HCT116 (cell line): Measurements from ENCODE around the gene GABRG2. TPM values are rescaled to one million over a fixed set of nuclear protein-coding genes. Genes with fewer than 3 reads are reported as not detected.

ENCODE experiments used
- ATAC-seq: fragments of 200-7000 bp; cut with Tn5 transposase; 2 replicates; pipeline ENCODE4 v1.9.1; 2020; ENCODE audit warnings: mild to moderate bottlenecking, moderate library complexity
- BruUV-seq: library from RNA; stranded (reverse); fragments of 400-500 nt; replicated peaks from 2 replicates; lab custom pipeline; 2021; lab: Mats Ljungman, UMichigan
- CTCF ChIA-PET: fragments of 300-600 bp; sonication (Branson Sonifier 250); formaldehyde crosslinking; loops from one replicate; lab custom pipeline; 2021; ENCODE audit warnings: antibody characterized with exemption; lab: Charles Lee
- POLR2A ChIA-PET: fragments of 300-600, 350-600 bp; sonication (Branson Sonifier 250); formaldehyde crosslinking; loops from one replicate; lab custom pipeline; 2021; ENCODE audit warnings: antibody characterized with exemption; lab: Charles Lee
- RAD21 ChIA-PET, 2 experiments: fragments of 300-600 bp; sonication (Branson Sonifier 250); formaldehyde crosslinking; loops; one replicate each; lab custom pipeline; 2023; ENCODE audit warnings: low total read pairs in 2 of 2; ENCODE audit not compliant: uncharacterized antibody in 2 of 2, unreplicated experiment in 2 of 2, low non-redundant PET in 1 of 2; lab: Charles Lee
- DNase-seq: peaks from one replicate; pipeline ENCODE4 v3.0.0-alpha.2; 2010; ENCODE audit warnings: low read depth, low spot score
- H2AFZ ChIP-seq: fragments of 200-600 bp; shearing (Covaris generic), sonication (generic); 2 replicates; pipeline ENCODE4 v1.6.1; 2017; ENCODE audit warnings: low read depth, mixed run types, mixed read lengths, antibody characterized with exemption, low read length; ENCODE audit not compliant: poor library complexity, severe bottlenecking
- H3K27ac ChIP-seq: 2 replicates; pipeline ENCODE4 v1.5.1; 2012; ENCODE audit warnings: low read depth, low read length
- H3K27me3 ChIP-seq: fragments of 200-600 bp; sonication (generic); 2 replicates; pipeline ENCODE4 v1.6.1; 2016; ENCODE audit warnings: mixed run types, low read length, mixed read lengths; ENCODE audit not compliant: insufficient read depth
- H3K36me3 ChIP-seq, 2 experiments: fragments of 200-500 bp in 1 of 2; fragments of 200-600 bp in 1 of 2; sonication (Bioruptor generic) in 1 of 2; sonication (generic) in 1 of 2; 2 replicates each; pipeline versions ENCODE4 v1.5.1 to v1.6.1; 2014 to 2016; ENCODE audit warnings: low read length in 2 of 2, inconsistent platforms in 1 of 2, mixed read lengths in 1 of 2, mixed run types in 1 of 2; ENCODE audit not compliant: insufficient read depth in 2 of 2, control insufficient read depth in 1 of 2
- H3K4me1 ChIP-seq, 2 experiments: fragments of 200-600 bp in 1 of 2; sonication (generic) in 1 of 2; 2 replicates each; pipeline versions ENCODE4 v1.5.1 to v1.6.1; 2012 to 2017; ENCODE audit warnings: low read length in 2 of 2, inconsistent platforms in 1 of 2, mild to moderate bottlenecking in 1 of 2, mixed read lengths in 1 of 2, mixed run types in 1 of 2, moderate library complexity in 1 of 2; ENCODE audit not compliant: insufficient read depth in 2 of 2, control insufficient read depth in 1 of 2
- H3K4me2 ChIP-seq: fragments of 200-600 bp; sonication (generic); 2 replicates; pipeline ENCODE4 v1.6.1; 2017; ENCODE audit warnings: mixed run types, low read length, mixed read lengths
- H3K4me3 ChIP-seq, 2 experiments: fragments of 200-600 bp in 1 of 2; sonication (generic) in 1 of 2; replicated peaks in 1 of 2; 2 replicates each; pipeline ENCODE4 v1.5.1; 2011 to 2016; ENCODE audit warnings: low read length in 2 of 2, control low read depth in 1 of 2, low read depth in 1 of 2, mild to moderate bottlenecking in 1 of 2, mixed read lengths in 1 of 2, mixed run types in 1 of 2
- H3K79me2 ChIP-seq: fragments of 200-600 bp; sonication (generic); 2 replicates; pipeline ENCODE4 v1.6.1; 2017; ENCODE audit warnings: mild to moderate bottlenecking, mixed run types, low read length, moderate library complexity, mixed read lengths; ENCODE audit not compliant: insufficient read depth
- H3K9ac ChIP-seq: fragments of 200-600 bp; sonication (generic); 2 replicates; pipeline ENCODE4 v1.6.1; 2016; ENCODE audit warnings: low read length, mixed read lengths
- H3K9me2 ChIP-seq: fragments of 200-600 bp; sonication (generic), shearing (Covaris generic); 2 replicates; pipeline ENCODE4 v1.6.1; 2017; ENCODE audit warnings: mixed run types, mild to moderate bottlenecking, moderate library complexity; ENCODE audit not compliant: insufficient read depth
- H3K9me3 ChIP-seq, 2 experiments: fragments of 200-500 bp in 1 of 2; fragments of 200-600 bp in 1 of 2; sonication (Bioruptor generic) in 1 of 2; sonication (generic) in 1 of 2; 2 replicates each; pipeline ENCODE4 v1.6.1; 2014 to 2017; ENCODE audit warnings: low read length in 2 of 2, mixed read lengths in 2 of 2, inconsistent platforms in 1 of 2, low read depth in 1 of 2, mild to moderate bottlenecking in 1 of 2, mixed run types in 1 of 2, moderate library complexity in 1 of 2; ENCODE audit not compliant: control insufficient read depth in 1 of 2, insufficient read depth in 1 of 2
- H4K20me1 ChIP-seq: fragments of 200-600 bp; sonication (generic), shearing (Covaris generic); 2 replicates; pipeline ENCODE4 v1.6.1; 2017; ENCODE audit warnings: mixed run types, mild to moderate bottlenecking, moderate library complexity; ENCODE audit not compliant: insufficient read depth
- ATF3 ChIP-seq: IDR thresholded peaks from 2 replicates; pipeline ENCODE4 v1.6.1; 2012
- CEBPB ChIP-seq: IDR thresholded peaks from 2 replicates; pipeline ENCODE4 v1.6.1; 2012; ENCODE audit warnings: low read depth
- CTCF ChIP-seq, 3 experiments: fragments of 200-600 bp in 1 of 3; sonication (generic) in 1 of 3; IDR thresholded peaks in 2 of 3; conservative IDR thresholded peaks in 1 of 3; 2 replicates each; pipeline ENCODE4 v1.5.1; 2012 to 2017; ENCODE audit warnings: low read depth in 2 of 3, low read length in 2 of 3, antibody characterized with exemption in 1 of 3, borderline replicate concordance in 1 of 3, control low read depth in 1 of 3, mild to moderate bottlenecking in 1 of 3, mixed read lengths in 1 of 3, mixed run types in 1 of 3, moderate library complexity in 1 of 3; ENCODE audit not compliant: insufficient read depth in 1 of 3
- EGR1 ChIP-seq: IDR thresholded peaks from 2 replicates; pipeline ENCODE4 v1.6.1; 2012; ENCODE audit warnings: low read depth
- ELF1 ChIP-seq: IDR thresholded peaks from 2 replicates; pipeline ENCODE4 v1.6.1; 2012; ENCODE audit warnings: low read depth, borderline replicate concordance
- EZH2 ChIP-seq: fragments of 200-600 bp; sonication (generic); IDR thresholded peaks from 2 replicates; pipeline ENCODE4 v1.6.1; 2017; ENCODE audit warnings: antibody characterized with exemption, mixed run types
- EZH2phosphoT487 ChIP-seq: fragments of 200-600 bp; IDR thresholded peaks from 2 replicates; pipeline ENCODE4 v1.6.1; 2018; ENCODE audit warnings: antibody characterized with exemption, borderline replicate concordance
- FOSL1 ChIP-seq: IDR thresholded peaks from 2 replicates; pipeline ENCODE4 v1.6.1; 2012; ENCODE audit warnings: low read depth
- MAX ChIP-seq: IDR thresholded peaks from 2 replicates; pipeline ENCODE4 v1.6.1; 2012
- POLR2A ChIP-seq: IDR thresholded peaks from 2 replicates; pipeline ENCODE4 v1.7.0; 2011; ENCODE audit warnings: borderline replicate concordance; ENCODE audit not compliant: insufficient read depth, insufficient read length; ENCODE audit errors: extremely low read depth
- POLR2AphosphoS5 ChIP-seq: IDR thresholded peaks from 2 replicates; pipeline ENCODE4 v1.6.1; 2011; ENCODE audit warnings: mild to moderate bottlenecking, low read depth, low read length, moderate library complexity
- RAD21 ChIP-seq: IDR thresholded peaks from 2 replicates; pipeline ENCODE4 v1.6.1; 2012; ENCODE audit warnings: low read depth, mild to moderate bottlenecking
- REST ChIP-seq: IDR thresholded peaks from 2 replicates; pipeline ENCODE4 v1.6.1; 2012; ENCODE audit warnings: low read depth
- SIN3A ChIP-seq: IDR thresholded peaks from 2 replicates; pipeline ENCODE4 v1.6.1; 2012; ENCODE audit warnings: low read depth
- SP1 ChIP-seq: IDR thresholded peaks from 2 replicates; pipeline ENCODE4 v1.6.1; 2012; ENCODE audit warnings: low read depth
- SRF ChIP-seq: IDR thresholded peaks from 2 replicates; pipeline ENCODE4 v1.6.1; 2012; ENCODE audit warnings: low read depth
- TCF7L2 ChIP-seq: IDR thresholded peaks from 2 replicates; pipeline ENCODE4 v1.7.0; 2011; ENCODE audit warnings: borderline replicate concordance, inconsistent platforms; ENCODE audit not compliant: insufficient read depth, insufficient read length; ENCODE audit errors: extremely low read depth
- YY1 ChIP-seq: IDR thresholded peaks from 2 replicates; pipeline ENCODE4 v1.6.1; 2011; ENCODE audit warnings: low read length, low read depth, moderate library complexity, mild to moderate bottlenecking; ENCODE audit not compliant: insufficient replicate concordance; ENCODE audit errors: extremely low read depth
- ZFX ChIP-seq: fragments of 450-650 bp; IDR thresholded peaks from 2 replicates; pipeline ENCODE4 v1.6.1; 2017
- ZNF274 ChIP-seq: fragments of 200-500 bp; sonication (Bioruptor generic); IDR thresholded peaks from 2 replicates; pipeline ENCODE4 v1.6.1; 2014; ENCODE audit warnings: mild to moderate bottlenecking, low read depth, low read length, inconsistent platforms
- intact Hi-C: fragments of 100-400 bp; cut with micrococcal nuclease; formaldehyde crosslinking; loops from 2 replicates; pipeline ENCODE4 v1.10.0; 2022
- total RNA-seq: library from RNA; stranded (reverse); gene quantifications from one replicate; pipeline ENCODE4 v1.2.1, GENCODE V29; 2021; ENCODE audit not compliant: unreplicated experiment

The GABRG2 gene
- total RNA-seq, 1 experiment from 2014 or later = 5.8 TPM

GRCh38 chr5:162196351-162196750, 128.8 kb downstream of the GABRG2 start:
- ATAC-seq = no peak
- TF ChIP-seq YY1 (no peak), ELF1 (no peak), POLR2A (no peak), MAX (no peak), POLR2AphosphoS5 (no peak), SIN3A (no peak), EZH2phosphoT487 (no peak), EGR1 (no peak), FOSL1 (no peak), RAD21 (no peak), ZFX (no peak), CTCF (IDR thresholded peaks at IDR 0.05 in 2 of 3, conservative IDR thresholded peaks at IDR 0.05 in 1 of 3; ENCODE audit: borderline replicate concordance in 1 of 3, insufficient read depth in 1 of 3, low read depth in 2 of 3, low read length in 2 of 3) (no peak), SRF (no peak), TCF7L2 (no peak), REST (no peak), SP1 (no peak), EZH2 (no peak), ATF3 (no peak), CEBPB (no peak), ZNF274 (no peak)
- TF ChIP-seq, all 23 proteins: peak for 0
- no peak overlapping the region for H3K4me2 ChIP-seq
- no peaks in the 10 kb centered on the region for H4K20me1 ChIP-seq
- RAD21 ChIA-PET = no interaction called here
- CTCF ChIA-PET = no interaction called here
- H3K36me3 ChIP-seq = no peaks in the 10 kb centered on the region
- no peak overlapping the region for H2AFZ ChIP-seq
- no peak overlapping the region for H3K27ac ChIP-seq
- BruUV-seq = no TSS peak
- H3K27me3 ChIP-seq = no peaks in the 10 kb centered on the region
- no peak overlapping the region for H3K9ac ChIP-seq
- no peak for DNase-seq
- no peaks in the 10 kb centered on the region for H3K4me1 ChIP-seq
- intact Hi-C loops = no loop called here
- no peak overlapping the region for H3K4me3 ChIP-seq
- POLR2A ChIA-PET = no interaction called here
- H3K9me2 ChIP-seq = no peaks in the 10 kb centered on the region
- no peaks in the 10 kb centered on the region for H3K79me2 ChIP-seq
- H3K9me3 ChIP-seq = no peaks in the 10 kb centered on the region
